PC-9 (cell line): ENCODE measurements around the gene CD24.

Experiments
- CTCF ChIP-seq: fragments of 200-600 bp; sonication (generic); conservative IDR thresholded peaks from 2 replicates; pipeline ENCODE4 v1.6.1; 2017; ENCODE audit warnings: mixed run types, antibody characterized with exemption, mild to moderate bottlenecking, moderate library complexity
- EZH2 ChIP-seq: fragments of 200-600 bp; sonication (generic); IDR thresholded peaks from 2 replicates; pipeline ENCODE4 v1.8.0; 2017; ENCODE audit warnings: antibody characterized with exemption, low read depth

GRCh38 chr6:106939848-106940247, 34.7 kb downstream of the CD24 start:
- no peak for TF ChIP-seq CTCF
- TF ChIP-seq EZH2, result no peak
